Measurements from ENCODE around the gene PLCG2.

PLCG2 gene

GRCh38 chr16:81787659-81788058 is 8.6 kb downstream of the PLCG2 start:
- ATAC-seq = no peak
- TF ChIP-seq GLIS3 (CRISPR knock-in tag; IDR thresholded peaks at IDR 0.05) (no peak), ESRRG (CRISPR knock-in tag; IDR thresholded peaks at IDR 0.05) (no peak), ZFP3 (CRISPR knock-in tag; IDR thresholded peaks at IDR 0.05) (no peak), TCF4 (CRISPR knock-in tag; IDR thresholded peaks at IDR 0.05; ENCODE audit: borderline replicate concordance) (no peak), ZC3H10 (CRISPR knock-in tag; IDR thresholded peaks at IDR 0.05) (no peak), TOX (CRISPR knock-in tag; IDR thresholded peaks at IDR 0.05; ENCODE audit: borderline replicate concordance) (no peak), ZNF70 (CRISPR knock-in tag; IDR thresholded peaks at IDR 0.05) (no peak)

GRCh38 chr16:81790277-81790676 is 11.2 kb downstream of the PLCG2 start:
- ATAC-seq = no peak
- TF ChIP-seq ZNF565 (CRISPR knock-in tag; conservative IDR thresholded peaks at IDR 0.05; ENCODE audit: low read depth) = no peak
- TF ChIP-seq CREB5 (CRISPR knock-in tag; IDR thresholded peaks at IDR 0.05; ENCODE audit: low read depth) = no peak
- TF ChIP-seq GLIS3 (CRISPR knock-in tag; IDR thresholded peaks at IDR 0.05) = no peak
- no peak for TF ChIP-seq CSDC2 (CRISPR knock-in tag; IDR thresholded peaks at IDR 0.05)
- TF ChIP-seq TSHZ2 (CRISPR knock-in tag; IDR thresholded peaks at IDR 0.05) = no peak
- TF ChIP-seq ARNTL (CRISPR knock-in tag; IDR thresholded peaks at IDR 0.05; ENCODE audit: borderline replicate concordance, low read depth) = no peak
- no peak for TF ChIP-seq POU6F1 (CRISPR knock-in tag; IDR thresholded peaks at IDR 0.05; ENCODE audit: borderline replicate concordance, low read depth)
- no peak for TF ChIP-seq OSR1 (CRISPR knock-in tag; IDR thresholded peaks at IDR 0.05)
- no peak for TF ChIP-seq ESRRG (CRISPR knock-in tag; IDR thresholded peaks at IDR 0.05)
- TF ChIP-seq PATZ1 (CRISPR knock-in tag; IDR thresholded peaks at IDR 0.05; ENCODE audit: borderline replicate concordance) = no peak
- no peak for TF ChIP-seq ZC3H10 (CRISPR knock-in tag; IDR thresholded peaks at IDR 0.05)

GRCh38 chr16:81790830-81791435 is 11.8 kb downstream of the PLCG2 start:
- ATAC-seq = no peak
- TF ChIP-seq CREB5 (CRISPR knock-in tag; IDR thresholded peaks at IDR 0.05; ENCODE audit: low read depth) = no peak
- TF ChIP-seq TOX (CRISPR knock-in tag; IDR thresholded peaks at IDR 0.05; ENCODE audit: borderline replicate concordance) = no peak
- TF ChIP-seq PATZ1 (CRISPR knock-in tag; IDR thresholded peaks at IDR 0.05; ENCODE audit: borderline replicate concordance) = no peak
- no peak for TF ChIP-seq TSHZ2 (CRISPR knock-in tag; IDR thresholded peaks at IDR 0.05)
- no peak for TF ChIP-seq PPARA (CRISPR knock-in tag; IDR thresholded peaks at IDR 0.05; ENCODE audit: borderline replicate concordance)
- no peak for TF ChIP-seq CSRNP3 (CRISPR knock-in tag; IDR thresholded peaks at IDR 0.05)
- no peak for TF ChIP-seq ZC3H10 (CRISPR knock-in tag; IDR thresholded peaks at IDR 0.05)
- TF ChIP-seq ARNTL (CRISPR knock-in tag; IDR thresholded peaks at IDR 0.05; ENCODE audit: borderline replicate concordance, low read depth) = no peak
- no peak for TF ChIP-seq POU6F1 (CRISPR knock-in tag; IDR thresholded peaks at IDR 0.05; ENCODE audit: borderline replicate concordance, low read depth)
- no peak for TF ChIP-seq TCF4 (CRISPR knock-in tag; IDR thresholded peaks at IDR 0.05; ENCODE audit: borderline replicate concordance)
- TF ChIP-seq RARB (CRISPR knock-in tag; IDR thresholded peaks at IDR 0.05) = no peak
